T follicular helper cell (primary cell): ENCODE measurements around the gene PMPCA.

Source experiments
- DNase-seq: peaks from one replicate; pipeline ENCODE4 v3.0.0-alpha.2; 2020; ENCODE audit warnings: low read depth

Gene PMPCA

GRCh38 chr9:136436055-136436634 is 25.7 kb downstream of the PMPCA start:
- DNase-seq: no peak

DNA sequence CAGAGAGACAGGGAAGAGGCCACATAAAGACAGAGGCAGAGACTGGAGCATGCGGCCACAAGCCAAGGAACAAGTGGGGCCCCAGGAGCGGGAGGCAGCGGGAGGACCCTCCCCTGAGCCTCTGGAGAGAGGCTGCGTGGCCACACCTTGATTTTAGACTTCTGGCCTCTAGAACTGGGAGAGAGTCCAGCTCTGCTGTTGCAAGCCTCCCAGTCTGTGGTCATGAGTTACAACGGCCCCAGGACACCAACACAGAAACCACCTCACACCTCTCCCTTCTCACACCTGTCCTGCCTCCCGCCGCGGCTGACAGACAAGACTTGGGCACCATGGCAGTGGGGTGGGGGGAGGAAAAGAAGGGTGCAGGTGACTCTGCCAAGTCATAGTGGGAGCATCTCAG is 27.0 kb downstream of the PMPCA start:
- no peak for DNase-seq

DNA sequence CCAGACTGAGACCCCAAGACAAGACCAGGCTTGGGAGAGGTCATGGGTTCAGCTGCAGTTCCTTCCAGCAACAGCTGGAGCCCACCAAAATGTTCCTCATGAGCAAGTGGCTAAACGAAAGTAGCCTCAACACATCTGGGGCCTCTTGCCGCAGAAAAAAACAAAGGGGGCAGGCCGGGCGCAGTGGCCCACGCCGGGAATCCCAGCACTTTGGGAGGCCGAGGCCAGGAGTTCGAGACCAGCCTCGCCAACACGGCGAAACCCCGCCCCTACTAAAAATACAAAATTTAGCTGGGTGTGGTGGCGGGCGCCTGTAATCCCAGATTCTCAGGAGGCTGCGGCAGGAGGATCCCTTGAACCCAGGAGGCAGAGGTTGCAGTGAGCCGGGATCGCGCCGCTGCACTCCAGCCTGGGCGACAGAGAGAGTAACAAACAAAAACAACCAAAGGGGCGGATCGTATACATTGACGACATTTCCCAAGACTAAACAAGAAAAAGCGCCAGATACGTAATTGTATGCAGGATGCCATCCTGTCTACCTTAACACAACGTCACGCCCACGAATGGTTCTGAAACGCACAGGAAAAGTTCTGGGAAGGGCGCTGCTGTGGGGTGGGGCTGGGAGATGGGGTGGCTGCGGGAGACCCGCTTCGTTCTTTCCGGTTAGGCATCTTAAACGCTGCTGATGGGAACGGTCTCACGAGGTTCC is 27.5 kb downstream of the PMPCA start:
- DNase-seq: peak; percentile 18

- DNase-seq: peak; percentile 38
Observed at GRCh38 chr9:136438548-136439480, 28.4 kb downstream of the PMPCA start.

- DNase-seq: peak; percentile 78
Observed at GRCh38 chr9:136439481-136440408, 29.3 kb downstream of the PMPCA start, which contains the start of gene INPP5E. INPP5E (minus strand) TSS chr9:136439845; CDS start chr9:136439419, 426 bp downstream.

DNA sequence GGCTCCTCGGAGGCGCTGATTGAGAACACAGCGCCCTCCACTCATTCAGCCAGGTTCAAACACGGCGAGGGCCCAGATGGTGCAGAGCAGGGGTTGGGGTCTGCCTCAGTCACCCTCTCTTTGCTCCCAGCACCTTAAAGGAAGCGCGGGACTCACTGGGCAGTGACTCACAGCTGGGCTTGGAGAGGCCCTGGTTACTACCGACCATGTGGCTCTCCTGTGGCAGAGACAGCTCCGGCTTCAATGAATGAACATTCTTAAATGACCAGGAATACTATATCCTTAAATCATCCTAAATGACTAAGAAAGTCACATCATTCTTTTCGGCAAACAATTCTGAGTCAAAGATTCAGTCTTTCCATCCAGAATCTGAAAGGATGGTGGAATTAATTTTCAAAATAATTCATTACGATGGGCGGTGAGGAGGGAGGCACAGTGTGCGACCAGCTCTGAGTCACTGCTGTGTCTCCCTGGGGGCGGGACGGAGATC is 30.8 kb downstream of the PMPCA start:
- DNase-seq: no peak

DNA sequence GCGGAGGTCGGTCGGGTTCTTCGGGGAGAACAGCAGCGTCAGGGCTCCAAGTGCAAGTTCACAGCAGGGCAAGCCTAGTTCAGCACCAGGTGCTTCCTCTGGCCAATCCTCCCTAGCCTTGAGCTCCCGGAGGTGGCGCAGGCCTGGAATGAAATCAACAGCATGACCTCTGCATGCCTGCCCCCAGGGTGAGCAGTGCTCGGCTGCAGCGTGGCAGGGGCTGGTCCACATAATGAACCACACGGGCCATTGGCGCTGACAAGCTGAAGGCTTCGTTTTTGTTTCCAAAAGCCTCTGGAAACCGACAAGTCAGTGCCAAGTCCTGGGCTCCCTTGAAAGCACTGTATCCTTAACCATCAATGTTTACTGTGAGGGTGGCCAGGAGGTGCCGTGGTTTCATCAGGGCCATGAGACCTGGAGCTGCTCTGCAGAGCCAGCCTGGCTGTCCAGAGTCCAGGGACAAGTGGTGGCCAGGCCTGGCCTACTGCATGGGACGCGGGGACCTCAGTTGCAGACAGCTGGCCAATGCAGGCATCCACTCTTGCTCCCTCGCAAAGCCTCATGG is 31.3 kb downstream of the PMPCA start:
- no peak for DNase-seq

DNA sequence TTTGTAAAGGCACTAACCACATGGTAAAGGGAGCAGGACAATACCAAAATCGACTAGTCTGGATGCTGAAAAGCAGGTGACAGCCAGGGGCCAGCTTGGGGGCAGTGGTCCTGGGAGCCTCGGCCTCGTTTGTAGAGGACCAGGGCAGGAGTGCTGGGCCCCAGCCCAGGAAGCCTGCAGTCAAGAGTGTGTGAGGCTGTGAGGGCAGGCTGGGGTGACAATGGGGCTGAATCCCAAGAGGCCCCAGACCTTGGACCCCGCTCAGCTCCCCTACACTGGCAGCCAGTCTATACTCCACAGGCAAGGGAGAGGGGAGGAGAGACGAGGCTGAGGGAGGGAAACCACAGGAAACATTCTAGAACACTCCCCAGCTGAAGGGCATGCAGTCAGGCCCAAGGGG is 31.8 kb downstream of the PMPCA start:
- no peak for DNase-seq

- no peak for DNase-seq
Observed at GRCh38 chr9:136443087-136443486, 32.6 kb downstream of the PMPCA start.

DNA sequence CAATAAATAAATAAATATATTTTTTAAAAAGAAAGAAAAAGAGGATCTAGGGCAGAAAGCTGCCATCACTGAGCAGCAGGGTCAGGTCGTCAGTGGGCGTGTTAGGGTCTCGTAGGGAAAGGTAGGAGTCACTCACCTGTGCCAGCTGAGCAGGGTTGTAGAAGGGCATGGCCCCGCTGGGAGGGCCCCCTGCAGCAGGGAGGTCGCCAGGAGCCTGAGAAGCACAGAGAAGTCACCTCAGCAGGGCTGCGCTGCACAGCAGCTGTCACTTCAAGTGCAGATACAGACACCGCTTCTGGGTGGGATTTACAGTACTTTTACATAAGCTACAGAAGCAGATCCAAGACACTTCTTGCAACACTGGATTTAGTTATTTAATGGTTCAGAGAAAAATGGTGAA is 33.2 kb downstream of the PMPCA start:
- no peak for DNase-seq

- DNase-seq: no peak
Observed at GRCh38 chr9:136444102-136444501, 33.6 kb downstream of the PMPCA start.

- no peak for DNase-seq
Observed at GRCh38 chr9:136445799-136446198, 35.3 kb downstream of the PMPCA start.

DNA sequence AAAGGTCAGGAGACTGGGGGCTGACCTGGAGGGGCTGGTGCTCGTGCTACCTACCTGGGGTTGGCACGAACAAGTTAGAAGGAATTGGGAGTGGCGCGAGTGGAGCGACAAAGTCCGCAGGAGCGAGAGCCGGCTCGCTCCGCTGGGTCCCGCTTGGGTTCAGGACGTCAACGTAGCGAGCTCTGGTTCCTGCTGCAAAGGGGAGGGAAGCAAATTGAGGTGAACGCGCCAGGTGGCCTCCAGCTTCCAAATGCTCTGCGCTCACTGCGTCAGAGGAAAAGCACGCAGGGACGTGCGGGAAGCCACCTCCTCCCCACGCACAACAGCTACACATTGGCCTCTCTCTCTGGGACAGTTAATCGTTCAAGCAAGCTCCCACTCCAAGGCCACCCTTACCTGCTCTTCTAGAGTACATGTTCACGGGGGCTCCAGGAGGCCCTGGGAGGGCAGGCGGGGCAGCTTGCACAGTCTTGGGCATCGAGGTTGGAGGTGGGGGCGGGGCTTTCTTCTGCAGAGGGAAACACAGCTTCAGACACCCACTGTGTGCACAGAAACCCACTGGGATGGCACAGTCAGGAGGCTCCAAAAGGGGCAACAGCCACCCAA is 36.8 kb downstream of the PMPCA start:
- DNase-seq: no peak

GRCh38 chr9:136448655-136449054 is 38.2 kb downstream of the PMPCA start:
- no peak for DNase-seq

DNA sequence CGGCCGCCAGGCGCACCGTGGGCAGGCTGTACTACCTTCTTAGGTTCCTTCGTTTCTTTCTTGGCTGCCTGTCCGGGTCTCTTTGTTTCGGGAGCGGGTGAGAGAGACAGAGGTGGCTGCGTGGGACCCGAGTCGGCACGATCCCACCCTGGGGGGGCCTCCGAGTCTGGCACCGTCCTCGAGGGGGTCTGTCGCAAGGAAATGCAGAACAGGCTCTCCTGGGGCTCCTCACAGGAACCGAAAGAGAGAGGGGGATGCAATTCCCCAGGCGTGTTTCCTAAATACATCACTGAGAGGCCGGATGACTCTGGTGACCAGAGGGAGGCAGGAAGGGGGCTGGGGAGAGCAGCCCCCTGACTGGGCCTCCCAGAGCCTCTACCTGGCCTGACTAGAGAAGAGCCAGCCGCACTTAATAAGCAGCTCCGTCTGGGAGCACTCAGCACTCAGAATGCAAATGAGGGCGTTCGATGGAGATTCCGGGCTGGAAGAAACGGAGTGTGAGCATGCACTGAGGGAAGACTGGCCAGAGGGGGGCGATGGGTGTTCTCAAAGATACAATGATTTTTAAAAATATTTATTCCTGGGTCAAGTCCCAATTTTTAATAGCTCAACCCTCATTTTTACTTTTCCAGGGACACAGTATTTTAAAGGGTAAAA is 40.9 kb downstream of the PMPCA start:
- no peak for DNase-seq

- no peak for DNase-seq
Observed at GRCh38 chr9:136453326-136453725, 42.9 kb downstream of the PMPCA start.

- no peak for DNase-seq
Observed at GRCh38 chr9:136454026-136454796, 43.8 kb downstream of the PMPCA start.

DNA sequence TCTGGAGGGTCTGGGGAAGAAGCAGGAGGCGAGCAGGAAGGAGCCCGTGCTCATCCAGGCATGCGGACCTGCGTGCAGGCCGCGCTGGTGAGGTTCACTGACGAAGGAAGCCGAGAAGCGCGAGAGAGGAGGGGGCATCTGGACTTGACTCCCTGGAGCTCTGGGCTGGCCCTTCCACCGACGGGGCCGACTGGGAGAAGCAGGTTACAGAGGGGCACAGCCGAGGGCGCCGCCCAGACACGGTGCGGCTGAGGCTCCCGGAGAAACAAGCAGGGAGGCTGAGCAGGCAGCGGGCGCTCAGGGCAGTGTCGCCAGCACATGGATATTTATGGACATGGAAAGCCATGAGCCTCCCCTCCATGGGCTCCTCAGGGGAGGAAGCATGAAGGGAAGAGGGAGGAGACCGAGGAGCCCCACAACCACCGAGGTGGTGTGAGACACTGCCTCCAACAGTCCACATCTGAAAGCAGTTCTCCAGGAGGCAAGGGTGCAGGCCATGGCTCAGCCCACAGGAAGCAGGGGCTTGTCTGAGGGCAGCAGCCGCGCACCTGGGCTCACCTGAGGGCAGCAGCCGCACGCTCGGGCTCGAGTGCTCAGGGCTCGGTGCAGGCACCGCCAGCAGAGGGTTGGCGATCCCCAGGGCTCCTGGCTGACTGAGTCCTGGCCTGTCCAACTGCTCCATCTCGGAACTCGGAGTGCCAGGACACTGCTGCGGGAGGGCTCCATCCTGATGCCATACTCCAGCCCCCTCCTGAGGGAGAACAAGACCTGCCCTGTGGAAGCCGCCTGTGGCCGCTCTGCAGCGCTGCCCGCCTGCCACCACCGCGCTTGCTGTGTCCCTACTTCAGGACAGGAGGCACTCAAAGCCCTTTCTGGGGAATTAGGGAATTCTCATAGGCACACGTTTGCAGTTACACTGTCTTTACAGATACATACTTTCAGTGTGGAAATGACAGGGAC is 44.9 kb downstream of the PMPCA start:
- no peak for DNase-seq
